8988T (cell line): ENCODE data around the gene ISL2.

ENCODE experiments used
- DNase-seq: peaks from one replicate; pipeline ENCODE4 v3.0.0; 2011

Gene ISL2

DNA sequence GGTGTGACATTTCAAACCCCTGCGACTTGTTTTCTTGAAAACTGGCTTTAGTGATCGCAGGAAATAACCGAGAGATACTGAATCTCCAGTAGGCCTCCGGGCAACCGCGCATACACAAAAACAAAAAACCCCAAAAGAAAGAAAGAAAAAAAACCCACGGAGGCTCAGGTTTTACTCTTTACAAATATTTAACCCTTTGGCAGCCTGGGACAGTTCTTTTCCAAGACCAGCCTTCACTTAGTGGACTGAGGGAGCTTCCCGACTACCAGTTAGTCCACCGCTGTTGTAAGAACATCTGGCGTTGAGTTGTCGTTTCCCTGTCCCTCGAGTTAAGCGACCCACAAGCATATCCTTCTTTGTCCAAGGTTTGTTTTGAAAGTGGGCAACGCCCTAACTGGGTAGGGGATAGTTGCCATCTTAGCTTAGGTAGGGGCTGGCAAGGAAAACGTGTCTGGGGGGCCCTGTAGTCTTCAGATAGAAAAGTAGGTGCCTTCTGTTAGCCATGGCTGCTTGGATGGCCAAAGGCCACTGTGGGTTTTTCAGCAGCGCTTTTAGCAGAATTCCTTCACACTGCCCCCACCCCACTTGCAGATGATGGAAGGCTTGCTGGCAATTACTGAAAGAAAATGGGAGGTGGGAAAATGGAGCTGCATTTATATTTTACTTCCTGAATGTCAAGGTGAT is 6.9 kb downstream of the ISL2 start:
- no peak for DNase-seq

DNA sequence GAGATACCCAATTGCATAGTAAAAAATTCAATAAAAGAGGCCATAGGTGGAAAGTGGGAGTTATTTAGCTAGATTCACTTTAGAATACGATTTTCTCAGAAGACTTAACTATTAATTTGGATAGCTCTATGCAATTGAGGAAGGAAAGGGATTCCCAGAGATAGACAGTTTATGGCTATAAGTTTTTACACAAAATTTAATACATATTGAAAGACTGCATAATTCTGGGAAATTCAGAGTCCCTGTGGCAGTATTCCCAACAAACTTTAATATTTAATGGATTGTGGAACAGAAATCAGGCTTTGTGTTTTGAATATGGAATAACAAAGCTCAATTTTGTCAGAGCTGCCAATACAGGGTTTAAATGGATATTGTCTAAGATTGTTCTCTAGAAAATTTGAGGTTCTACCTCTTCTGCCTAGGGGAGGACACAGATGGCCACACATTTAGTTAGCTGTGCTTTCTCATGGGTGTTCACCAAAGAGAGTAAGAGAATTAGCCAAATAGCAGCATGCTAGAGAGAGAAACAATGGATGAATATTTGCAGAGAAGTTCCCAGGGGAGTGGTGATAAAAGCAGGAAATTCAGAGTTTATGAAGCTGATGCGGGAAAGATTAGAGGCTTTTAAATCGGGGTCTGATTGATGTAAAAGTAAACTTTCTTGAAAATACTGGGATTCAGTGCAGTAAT is 8.5 kb downstream of the ISL2 start:
- no peak for DNase-seq

DNA sequence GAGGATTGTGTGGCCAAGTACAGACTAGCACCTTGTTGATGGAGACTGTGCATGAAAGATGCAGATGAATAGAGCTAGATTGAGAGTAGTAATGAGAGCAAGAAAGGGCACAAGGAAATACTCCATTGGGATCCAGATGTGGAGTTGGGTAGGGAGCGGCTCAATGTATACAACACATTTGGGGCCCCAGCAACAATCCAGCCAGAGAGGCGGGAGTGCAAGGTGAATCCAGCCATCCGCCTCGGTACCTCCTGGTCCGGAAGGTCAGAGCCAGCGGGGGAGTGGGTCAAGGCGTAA is 9.0 kb downstream of the ISL2 start:
- no peak for DNase-seq

DNA sequence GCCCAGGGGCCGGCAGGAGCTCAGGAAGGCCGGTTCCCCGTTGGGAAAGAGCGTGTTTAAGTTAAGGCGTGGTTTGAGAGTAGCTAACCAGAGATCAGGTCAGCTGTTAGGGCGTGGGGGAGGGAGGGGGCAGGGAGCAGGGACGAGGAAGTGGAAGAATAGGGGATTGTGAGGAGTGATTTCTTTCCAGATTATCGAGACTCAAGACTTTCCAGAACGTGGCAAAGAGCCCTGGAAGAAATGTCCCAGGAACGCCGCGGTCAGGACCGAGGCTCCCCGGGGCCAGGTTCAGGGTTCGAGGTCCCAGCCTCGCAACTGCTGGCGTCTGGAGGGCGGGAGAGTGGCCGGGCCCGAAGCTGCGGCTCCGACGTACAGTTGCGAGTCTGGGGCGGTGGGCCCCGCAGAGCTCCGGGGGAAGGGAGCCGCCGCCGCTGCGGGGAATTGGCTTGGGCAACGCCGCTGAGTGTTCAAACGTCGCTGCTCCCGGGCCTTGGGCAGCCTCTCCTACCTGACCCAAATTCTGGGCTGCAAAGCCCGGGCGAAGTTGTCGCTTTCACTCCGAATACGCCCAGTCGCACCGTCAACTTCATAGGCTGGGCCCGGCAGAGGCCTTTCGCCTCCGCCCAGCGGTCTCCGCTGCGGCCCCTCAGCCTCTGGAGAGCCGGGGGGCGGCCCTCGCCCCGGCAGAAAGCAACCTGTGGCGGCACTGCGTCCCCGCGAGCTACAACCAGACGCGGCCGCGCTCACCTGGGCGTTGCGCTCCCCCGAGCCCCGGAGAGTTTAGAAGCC is 9.5 kb downstream of the ISL2 start:
- no peak for DNase-seq

DNA sequence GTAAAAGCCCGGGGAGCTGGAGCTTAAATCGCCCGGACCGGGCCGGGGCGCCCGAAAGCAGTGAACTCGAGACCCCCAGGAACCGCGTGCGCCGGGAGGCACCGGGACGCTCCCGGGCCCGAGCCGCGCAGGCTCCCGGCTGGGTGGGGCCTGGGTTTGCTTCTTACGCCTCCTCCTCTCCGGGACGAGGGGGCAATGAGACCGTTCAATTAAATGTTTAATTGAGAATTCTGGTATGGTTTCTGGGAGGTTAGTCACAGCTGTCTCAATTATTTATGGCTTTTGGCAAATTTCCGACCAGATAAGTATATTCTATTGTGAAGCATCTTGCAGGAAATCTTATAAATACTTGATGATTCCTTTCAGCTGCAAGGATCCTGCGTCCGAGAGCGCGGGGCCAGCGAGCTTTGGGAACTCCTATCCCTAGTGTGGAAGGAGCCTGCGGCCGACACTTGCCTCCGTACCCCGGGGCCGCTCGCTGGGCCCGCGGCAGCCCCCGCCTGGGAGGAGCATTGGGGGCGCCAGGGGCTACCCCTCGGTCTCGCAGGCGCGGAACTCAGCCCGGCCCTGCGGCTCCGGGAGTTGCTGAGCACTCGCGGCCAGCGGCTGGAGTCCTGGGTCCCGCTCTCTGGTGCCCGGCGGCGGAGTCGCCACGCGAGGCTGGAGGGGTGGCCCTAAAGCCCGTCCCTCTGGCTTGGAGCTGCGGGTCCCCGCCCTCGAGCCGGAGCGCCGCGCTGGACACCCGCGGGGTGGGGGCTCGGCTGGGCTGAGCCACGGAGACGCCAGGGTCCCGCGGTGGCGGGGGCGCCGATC is 10.3 kb downstream of the ISL2 start:
- no peak for DNase-seq

DNA sequence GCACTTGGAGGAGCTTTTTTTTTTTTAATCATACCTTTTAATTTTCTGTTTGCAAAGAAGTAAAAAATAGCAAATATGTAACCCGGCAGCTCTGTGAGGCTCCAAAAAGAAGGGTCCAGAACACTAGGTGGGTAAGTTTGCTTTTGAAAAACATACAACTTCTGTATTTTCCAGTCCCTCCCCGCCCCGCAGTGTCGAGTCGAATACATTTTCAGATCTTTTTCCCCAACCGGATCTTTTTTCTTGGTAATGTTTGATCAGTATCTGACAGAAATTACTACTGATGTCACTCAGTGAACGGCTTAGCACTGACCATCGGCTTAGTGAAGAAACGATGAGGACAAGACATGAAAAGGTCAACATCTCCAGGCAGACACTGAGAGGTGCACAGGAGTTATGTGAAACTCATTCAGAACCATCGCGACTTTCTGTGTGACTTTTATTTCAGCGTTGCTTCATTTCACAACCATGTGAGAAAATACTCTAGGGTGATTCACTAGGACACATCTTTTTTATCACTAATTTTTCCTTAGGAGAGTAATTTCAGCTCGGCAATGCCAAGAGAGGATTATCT is 11.0 kb downstream of the ISL2 start:
- DNase-seq = no peak

DNA sequence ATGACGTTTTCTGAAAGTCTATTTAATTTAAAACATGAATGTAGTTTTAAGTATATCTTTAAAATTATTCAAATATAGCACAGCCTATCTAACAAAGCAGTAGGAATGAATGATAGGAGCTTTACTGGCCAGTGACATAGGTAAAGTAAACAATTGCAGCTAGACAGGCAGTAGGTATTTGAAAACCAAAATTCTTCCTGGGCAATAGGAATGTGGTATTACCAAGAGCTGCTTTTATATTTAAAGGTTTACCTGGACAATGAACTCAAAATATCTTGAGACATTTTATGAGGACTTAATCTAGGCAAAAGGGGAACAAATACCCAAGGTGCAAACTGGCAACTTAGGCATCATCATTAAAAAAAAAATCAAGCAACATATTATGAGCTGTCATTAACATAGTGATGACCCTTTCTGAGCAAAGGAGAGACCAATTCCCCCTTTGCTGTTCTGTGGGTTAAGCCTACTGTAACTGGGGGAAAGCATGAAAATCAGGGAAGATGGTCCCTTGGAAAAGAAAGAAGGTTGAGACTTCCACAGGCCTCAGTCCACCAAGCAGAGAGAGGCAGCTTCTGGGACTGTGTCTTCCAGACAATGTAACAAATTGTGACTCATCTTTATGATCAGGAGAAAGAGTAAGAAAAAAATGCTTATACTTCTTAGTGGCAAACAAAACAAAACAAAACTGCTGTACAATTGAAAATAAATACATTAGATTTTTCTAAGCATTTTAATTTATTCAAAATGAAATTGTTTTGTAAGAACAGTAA is 12.9 kb downstream of the ISL2 start:
- no peak for DNase-seq

DNA sequence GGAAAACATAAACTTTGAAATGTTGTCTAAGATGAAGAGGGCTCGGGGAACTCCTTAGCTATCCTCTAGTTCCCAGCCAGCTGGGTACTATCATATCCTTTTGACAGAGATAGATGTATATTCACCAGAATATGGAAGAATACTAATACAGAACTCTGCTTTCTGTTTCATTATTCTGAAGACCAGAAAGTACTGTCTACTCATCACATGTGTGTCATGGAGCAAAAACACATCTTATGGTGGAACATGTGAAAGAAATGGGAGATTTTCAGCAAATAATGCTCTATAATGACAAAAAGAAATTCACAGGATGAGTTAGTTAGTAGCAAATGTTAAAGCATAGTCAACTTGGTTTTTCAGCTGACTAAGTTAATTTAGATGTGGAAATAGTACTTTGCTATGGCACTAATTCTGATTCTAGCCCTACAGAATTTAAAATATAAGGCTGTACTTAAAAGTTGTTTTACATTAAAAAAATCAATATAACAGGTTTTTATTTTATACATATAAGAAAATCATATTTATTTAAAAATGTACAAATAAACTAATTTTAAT is 16.5 kb downstream of the ISL2 start:
- DNase-seq = no peak

DNA sequence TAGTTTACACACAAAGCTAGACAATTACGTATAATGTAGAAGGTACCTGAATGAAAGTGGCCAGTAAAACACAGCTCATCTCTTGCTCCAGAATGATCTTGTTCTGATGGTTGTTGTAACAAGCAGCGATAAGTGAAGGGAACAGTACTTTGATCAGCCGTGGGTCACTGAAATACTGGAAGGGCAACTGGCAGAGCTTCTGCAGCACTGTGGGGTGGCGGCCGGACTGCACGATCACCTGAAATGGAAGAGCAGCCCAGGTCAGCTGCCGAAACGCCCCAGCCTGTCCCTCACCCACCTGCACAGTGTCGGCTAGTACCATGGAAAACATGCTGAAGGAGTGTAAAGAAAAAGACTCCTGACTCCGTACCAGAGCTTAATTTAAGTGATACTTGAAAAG is 17.3 kb downstream of the ISL2 start:
- DNase-seq = no peak

DNA sequence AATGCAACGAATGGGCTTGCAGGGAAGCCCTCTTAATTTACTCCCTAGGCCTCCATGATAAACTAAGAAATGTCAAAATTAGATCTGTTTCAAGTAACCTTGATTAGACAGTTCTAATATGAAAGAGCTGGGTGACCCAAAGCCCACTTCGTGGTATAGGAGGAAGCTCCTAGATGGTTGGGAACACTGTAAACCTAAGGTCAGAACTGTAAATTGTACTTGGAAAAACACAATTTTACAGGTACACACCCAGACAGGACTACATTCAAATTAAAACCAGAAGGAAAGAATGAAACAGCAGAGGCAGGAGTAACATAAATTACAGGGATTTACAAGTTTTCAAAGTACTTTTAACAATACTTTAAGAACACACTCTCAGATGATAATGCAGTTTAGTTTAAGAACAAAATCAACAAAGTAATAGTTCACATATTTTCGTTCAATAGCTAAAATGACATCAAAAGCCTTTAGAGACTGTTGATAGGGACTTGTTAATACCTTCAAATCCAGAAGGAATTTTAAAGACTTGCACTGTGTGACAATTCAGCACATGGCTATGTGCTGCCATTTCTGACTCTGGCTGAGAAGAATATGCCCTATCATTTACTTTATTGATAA is 18.4 kb downstream of the ISL2 start:
- no peak for DNase-seq

DNA sequence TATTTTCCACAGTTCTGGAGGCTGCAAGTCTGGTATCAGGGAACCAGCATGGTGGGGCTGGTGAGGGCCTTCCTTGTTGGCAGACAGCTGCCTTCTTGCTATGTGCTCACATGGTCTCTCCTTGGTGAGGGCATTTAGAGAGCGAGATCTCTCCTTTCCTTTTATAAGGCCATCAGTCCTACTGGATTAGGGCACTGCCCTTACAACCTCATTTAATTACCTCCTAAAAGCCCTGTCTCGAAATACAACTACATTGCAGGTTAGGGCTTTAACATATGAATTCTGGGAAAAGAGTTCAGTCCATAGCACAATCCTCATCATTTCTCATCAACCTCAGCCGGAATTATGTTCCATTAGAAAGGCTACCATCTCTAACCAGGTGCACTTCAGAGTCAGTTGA is 21.9 kb downstream of the ISL2 start:
- no peak for DNase-seq

DNA sequence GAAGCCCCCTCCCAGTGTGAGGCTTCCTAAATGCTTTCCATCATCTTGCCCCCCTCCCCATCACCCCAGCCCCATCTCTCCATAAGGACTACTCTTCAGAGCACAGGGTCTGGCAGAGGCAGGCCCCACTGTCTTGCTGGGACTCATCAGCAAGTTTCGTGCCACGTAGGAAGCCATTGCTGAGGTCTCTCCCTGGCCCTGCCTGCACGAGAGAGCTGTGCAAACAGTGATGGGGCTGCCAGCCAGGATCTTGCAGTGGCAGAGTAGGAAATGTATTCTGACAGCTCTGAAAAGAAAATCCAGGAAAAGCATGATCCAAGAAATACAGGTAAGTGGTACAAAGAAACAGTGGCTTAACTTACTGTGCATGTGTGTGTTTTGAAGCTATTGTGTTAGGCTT is 22.6 kb downstream of the ISL2 start:
- DNase-seq = no peak

DNA sequence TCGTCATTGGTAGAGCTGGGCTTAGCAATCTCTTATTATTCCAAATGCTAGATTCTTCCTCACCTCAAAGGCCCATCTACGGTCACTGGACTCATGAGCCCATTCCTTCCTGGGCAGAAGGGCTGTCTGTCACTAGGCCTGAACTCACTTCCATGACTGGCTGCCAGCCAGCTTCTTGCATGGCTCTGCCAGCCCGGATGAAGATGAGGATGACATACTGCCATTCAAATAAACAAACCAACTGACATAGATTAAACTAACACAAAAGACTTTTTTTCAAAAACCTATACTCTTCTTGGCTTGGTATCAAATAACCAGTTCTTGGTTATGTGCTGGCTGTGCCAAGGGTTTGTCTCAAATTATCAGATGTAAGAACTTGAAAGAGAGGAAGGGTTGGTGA is 23.8 kb downstream of the ISL2 start:
- no peak for DNase-seq

DNA sequence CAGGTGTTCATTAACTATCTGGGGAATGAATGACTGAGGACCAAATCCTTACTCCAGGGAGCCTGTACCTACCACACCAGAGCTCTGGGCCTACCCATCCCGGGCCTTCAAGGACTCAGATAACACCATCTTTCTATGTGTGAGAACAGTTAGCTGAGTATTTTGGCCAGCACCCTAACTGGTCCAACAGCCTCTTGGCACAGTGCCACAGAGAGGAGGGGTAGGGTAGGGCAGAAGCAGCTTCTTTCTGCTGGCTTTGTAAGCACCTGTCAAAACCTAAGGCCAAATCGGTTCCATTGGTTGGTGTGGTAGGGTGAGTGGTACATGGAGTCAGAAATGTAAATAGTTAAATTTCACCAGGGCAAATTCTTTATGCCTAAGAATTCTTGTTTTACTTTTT is 26.7 kb downstream of the ISL2 start:
- DNase-seq = no peak

DNA sequence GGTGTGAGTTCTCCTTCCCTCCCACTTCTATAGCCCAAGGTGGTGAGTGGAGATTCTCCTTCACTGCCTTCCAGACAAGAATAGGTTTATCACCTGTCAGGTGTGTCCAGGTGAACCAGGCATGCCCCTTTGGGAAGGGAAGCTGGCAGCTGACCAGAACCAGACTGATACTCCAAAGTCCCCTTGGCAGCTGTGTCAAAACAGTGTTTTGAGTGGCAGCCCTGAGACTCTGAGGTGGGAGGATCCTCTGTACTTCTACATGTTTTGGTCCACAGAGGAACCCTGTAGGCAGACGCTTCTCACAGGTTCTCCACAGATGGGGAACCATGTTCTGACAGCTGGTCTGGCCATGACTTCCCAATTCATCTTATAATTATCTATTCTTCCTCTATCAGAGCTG is 30.1 kb downstream of the ISL2 start:
- DNase-seq = no peak

DNA sequence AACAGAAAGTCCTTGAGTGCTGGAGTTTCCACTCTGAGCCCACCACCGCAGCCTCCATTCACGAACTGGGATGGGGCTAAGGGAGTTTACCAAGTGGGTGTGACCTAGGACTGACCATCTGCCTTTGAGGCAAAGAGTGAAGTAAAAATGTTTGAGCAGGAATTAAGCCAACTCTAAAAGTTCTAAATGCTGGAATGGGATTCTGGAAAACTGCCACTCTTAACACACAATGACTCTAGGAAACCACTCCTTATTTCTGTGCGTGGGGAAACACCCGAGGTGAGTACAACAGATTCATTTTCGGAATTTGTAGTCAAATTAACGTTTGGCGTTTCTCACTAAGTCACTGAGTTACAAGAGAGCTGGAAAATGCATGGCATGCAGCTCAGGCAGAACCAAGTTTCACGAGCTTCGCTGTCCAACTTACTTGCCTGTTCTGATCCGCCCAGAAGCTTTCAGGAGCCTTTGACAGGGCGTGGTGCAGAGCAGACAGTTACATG is 31.6 kb downstream of the ISL2 start:
- no peak for DNase-seq

DNA sequence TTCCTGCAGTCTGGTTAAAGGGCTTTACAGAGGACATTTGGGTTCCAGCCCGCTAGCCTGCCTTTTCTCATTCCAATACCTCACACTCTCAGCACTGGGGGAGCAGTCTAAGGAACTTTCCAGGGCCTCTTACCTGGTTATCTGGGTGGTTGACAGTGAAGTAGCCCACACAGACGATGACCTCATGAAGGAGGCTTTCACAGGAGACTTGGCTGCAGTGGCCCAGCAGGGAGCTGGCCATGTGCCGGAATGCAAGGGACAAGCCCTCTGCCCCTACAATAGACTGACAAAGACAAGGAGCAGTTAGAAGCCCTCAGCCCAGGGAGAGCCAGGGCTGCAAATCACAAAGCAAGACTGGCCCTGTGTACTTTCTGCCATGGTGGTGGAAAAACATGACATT is 39.5 kb downstream of the ISL2 start:
- no peak for DNase-seq

DNA sequence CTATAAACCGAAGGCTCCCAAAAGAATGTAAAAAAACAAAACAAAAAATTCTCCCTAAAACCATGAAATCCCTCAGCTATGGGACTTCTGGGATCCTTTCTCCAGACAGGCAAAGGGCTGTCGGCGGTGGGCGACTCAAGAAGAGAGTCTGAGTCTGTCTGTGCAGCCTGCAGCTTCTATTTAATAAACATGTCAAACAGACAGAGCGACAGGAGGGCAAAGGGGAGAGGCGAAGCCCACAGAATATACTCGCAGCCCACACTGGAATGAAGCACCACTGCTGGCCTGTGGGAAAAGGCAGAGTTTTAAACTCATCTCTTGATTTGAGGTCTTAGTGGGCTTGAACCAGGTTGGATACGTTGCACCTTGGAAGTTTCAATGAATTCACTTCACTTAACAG is 40.2 kb downstream of the ISL2 start:
- no peak for DNase-seq

DNA sequence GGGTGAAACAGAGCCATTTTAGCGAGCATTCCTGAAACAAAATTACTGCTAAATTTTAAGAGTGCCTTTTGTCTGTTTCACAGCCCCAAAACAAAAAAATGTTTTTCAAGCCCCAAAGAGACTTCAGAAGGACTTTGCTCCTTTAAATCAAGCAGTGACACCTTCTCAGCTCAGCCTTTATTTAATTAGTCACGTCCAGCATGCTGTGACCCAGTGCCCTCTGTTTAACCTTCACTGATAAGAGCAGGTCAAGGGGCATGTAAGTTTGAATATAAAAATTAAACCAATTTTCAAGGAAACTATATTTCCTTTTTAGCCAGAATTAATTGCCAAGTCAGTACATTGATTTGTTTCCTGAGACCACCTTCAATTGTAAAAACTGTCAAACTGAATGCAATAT is 40.6 kb downstream of the ISL2 start:
- no peak for DNase-seq

DNA sequence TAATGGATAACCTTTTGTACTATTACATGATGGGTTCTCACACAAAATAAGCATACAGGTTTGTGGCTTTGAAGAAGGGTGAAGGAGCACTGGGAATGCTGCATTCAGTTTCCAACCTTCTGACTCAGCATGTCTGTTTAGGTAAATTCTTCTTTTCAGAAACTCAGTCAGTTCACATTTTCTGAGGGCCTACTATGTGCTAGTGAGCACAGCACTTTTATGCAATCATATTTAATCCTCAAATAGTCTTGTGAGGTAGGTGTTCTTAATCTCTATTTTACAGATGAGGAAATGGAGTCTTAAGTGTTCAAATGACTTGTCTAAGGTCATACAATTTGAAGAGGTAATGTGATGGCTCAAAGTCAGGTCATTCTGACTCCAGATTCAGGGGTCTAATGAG is 41.2 kb downstream of the ISL2 start:
- no peak for DNase-seq

DNA sequence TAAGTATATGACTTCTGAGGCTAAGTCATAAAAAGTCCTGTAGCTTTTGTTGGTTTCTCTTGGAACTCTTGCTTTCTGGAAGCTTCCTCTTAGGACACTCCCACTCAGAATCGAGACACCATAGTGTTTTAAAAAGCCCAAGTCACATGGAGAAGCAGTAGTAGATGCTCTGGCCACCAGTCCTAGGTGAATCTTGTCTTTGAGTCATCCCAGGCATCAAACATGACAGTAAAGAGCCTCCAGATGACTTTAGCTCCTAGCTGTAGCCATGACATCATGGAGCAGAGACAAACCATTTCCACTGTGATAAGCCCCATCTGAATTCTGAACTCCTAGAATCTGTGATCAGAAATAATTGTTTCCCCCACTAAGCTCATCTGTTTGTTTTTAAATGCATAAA is 42.1 kb downstream of the ISL2 start:
- no peak for DNase-seq
